LNCAP (cell line): ENCODE measurements around the gene SLIT3.

Experiments used
- CTCF ChIP-seq: fragments of 450-650 bp; IDR thresholded peaks from 2 replicates; pipeline ENCODE4 v1.5.1; 2017; ENCODE audit warnings: mild to moderate bottlenecking

The SLIT3 gene

GRCh38 chr5:168863021-168863420 lies 437.9 kb downstream of the SLIT3 start:
- TF ChIP-seq CTCF = no peak

DNA sequence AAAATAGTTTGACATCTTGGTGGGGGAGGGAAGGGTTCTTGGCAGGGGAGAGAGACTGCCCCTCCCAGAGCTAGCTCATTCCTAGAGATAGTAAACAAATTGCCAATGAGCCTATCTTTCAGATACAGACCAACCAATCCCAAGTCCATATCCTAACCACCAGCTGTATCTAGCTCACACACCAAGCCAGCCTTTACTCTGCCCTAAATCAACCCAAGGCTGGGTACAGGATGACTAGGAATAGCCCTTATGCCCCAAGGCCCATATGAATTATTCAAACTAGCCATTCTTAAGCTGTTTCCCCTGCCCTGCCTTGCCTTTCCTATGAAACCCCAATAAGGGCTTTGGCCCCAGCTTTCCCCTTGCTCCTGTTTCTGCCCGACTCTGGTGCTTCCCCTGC lies 440.4 kb downstream of the SLIT3 start:
- no peak for TF ChIP-seq CTCF

GRCh38 chr5:168860081-168860480 lies 440.9 kb downstream of the SLIT3 start:
- no peak for TF ChIP-seq CTCF

DNA sequence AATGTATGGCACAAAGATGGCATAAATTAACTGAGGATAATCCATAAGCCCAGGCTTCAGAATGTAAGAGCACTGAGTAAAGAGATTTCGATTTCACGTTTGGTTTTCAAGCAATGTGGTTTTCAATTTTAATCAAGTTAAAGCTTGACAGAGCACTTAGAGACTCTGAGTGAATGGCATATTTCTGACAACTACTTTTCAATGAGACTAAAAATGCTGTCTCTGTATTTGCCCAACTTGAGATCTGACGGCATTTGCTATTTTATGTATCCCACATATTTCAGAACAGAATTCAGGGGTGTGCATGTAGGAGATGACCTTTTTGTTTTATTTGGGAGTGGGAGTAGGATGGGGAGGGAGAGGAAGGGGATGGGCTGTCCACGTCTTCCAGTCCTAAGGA lies 441.5 kb downstream of the SLIT3 start:
- no peak for TF ChIP-seq CTCF

DNA sequence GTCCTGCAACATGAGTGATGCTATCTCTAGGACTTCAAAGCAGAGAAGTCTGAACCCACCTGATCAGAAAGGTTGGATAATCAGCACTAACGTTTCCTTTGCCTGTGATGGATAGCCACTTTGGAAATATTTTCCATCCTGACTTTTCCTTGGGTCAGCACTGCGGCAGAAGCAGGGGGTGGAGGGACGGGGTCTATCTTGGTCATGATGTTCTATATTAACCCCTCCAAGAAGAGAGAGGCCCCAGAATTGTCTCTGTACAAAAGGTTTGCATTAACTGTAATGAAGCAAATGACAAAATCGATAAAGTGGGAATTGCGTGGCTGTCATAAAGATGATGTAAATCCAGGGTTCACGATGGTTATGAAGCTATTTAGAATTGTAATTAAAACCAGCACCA lies 441.9 kb downstream of the SLIT3 start:
- no peak for TF ChIP-seq CTCF

- no peak for TF ChIP-seq CTCF
These were observed 442.6 kb downstream of the SLIT3 start for GRCh38 chr5:168858371-168858770.

GRCh38 chr5:168853972-168854371 lies 447.0 kb downstream of the SLIT3 start:
- no peak for TF ChIP-seq CTCF

GRCh38 chr5:168852329-168852728 lies 448.6 kb downstream of the SLIT3 start:
- TF ChIP-seq CTCF = no peak
